ENCODE results near the gene PIK3C2B.
"Not testable (repeated sequence)": the region's sequence is repeated elsewhere in the genome, so short reads cannot be mapped to it uniquely, and the experiment has no call there.

The PIK3C2B gene

DNA sequence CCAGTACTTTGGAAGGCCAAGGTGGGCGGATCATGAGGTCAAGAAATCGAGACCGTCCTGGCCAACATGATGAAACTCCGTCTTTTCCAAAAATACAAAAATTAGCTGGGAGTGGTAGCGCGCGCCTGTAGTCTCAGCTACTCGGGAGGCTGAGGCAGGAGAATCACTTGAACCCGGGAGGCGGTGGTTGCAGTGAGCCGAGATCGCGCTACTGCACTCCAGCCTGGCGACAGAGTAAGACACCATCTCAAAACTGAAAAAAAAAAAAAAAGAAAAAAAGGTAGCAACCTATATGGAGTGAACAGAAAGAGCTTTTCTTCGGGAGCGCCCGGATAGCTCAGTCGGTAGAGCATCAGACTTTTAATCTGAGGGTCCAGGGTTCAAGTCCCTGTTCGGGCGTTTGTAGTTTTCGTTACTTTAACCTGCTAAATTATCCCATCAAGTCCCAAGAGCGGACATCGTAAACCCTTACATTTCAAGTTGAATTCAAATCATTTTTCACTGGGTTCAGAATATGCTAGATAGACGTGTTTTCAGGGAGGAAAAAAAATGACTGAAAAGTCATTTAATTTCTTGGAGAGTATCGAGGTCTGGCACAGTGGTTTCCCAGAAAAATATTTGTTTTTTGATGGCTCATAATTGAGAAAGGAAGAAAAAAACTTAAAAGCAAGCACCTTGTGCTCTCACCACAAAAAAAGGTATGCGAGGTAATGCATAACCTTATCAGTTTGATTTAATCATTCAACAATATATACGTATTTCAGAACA lies 11.8 kb upstream of the PIK3C2B start:
- DNase-seq (ENCODE audit: low read depth) = peak; percentile 82

DNA sequence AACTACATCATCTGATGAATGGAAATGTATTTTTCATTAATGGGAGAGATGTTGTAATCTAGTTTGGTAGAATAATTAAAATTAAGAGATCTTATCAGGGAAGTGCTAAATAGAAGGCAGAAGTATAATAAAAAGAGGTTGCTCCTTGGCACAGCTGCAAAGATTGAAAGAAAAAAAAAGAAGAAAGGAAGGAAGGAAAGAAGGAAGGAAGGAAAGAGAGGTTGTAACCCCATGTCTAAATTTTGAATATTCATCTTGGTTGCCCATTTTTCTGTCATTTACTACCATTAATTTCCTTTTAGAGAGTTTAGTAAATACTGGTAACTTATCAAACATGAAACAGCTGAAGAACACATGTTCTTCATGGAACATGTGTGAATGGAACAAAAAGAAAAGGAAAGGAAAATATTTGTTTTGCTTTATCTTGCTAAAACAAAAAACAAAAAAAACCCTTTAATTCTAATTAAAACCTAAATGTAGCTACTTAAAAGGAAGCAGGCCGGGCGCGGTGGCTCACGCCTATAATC lies 11.1 kb upstream of the PIK3C2B start:
- DNase-seq (ENCODE audit: low read depth) = no peak

DNA sequence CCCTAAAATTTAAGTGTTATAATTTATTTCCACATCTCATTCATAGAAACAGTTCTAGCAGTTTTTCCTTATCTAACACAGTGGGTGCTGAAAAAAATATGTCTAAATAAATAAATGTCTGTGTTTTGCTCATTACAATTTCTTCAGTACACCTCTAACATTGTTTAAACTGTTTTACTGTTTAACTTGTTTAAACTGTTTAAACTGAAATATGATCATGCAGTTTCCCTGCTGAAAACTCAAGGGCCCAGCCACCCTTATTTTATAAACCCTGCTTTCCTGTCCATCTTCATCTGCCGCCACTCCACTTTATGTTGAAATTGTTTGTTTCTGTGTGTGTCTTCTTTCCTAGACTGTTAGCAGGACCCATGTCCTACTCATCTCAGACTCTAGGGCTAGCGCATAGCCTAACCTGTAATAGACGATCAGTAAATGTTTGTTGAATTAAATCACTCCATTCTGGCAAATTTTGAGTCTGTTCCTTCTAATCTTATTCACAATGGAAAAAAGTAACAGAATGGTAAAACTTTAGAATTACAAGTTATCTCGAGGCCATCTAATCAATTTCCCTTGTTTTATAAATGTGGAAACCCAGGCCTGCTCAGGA lies 9.4 kb upstream of the PIK3C2B start:
- DNase-seq (ENCODE audit: low read depth) = no peak

DNA sequence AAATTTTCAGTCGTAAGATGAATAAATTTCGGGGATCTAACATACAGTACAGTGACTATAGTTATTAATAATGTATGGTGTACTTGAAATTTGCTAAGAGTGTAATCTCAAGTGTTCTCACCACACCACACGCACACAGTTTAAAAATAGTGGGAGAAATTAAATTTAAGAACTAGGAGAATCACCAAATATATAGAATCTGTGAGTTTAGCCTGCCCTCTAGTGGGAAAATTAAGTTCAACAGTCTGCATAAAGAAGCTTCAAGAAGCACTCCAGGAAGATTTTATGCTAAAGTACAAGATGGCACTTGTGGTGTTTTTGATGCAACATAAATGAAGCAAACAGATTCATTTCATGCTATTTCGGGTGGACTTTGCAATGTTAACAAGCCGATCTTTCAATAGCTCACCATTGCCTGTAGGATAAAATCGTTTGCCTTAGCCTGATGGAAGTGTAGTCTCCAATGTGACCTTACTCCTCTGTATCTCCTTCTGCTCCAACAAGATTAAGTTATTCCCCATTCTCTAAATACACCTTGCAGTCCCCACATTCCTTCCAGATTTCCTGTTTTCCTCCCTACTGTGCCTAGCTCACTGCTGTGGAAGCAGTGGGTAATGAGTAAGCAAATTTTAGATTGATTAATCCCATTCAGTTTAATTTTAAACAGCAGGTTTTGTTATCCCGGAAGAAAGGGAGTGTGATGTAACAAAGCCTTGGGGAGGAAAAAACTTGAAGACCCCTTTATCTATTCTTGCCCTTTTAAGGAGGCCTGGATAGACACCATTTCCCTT lies 8.7 kb upstream of the PIK3C2B start:
- no peak for DNase-seq (ENCODE audit: low read depth)

DNA sequence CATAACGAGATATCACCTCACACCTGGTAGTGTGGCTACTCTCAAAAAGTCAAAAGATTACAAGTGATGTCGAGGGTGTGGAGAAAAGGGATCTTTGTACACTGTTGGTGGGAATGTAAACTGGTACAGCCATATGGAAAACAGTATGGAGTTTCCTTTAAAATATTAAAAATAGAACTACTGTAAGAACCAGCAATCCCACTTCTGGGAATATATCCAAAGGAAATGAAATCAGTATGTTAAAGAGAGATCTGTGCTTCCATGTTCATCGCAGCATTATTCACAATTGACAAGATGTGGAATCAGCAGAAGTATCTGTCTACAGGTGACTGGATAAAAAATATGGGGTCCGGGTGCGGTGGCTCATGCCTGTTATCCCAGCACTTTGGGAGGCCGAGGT lies 7.6 kb upstream of the PIK3C2B start:
- no peak for DNase-seq (ENCODE audit: low read depth)

DNA sequence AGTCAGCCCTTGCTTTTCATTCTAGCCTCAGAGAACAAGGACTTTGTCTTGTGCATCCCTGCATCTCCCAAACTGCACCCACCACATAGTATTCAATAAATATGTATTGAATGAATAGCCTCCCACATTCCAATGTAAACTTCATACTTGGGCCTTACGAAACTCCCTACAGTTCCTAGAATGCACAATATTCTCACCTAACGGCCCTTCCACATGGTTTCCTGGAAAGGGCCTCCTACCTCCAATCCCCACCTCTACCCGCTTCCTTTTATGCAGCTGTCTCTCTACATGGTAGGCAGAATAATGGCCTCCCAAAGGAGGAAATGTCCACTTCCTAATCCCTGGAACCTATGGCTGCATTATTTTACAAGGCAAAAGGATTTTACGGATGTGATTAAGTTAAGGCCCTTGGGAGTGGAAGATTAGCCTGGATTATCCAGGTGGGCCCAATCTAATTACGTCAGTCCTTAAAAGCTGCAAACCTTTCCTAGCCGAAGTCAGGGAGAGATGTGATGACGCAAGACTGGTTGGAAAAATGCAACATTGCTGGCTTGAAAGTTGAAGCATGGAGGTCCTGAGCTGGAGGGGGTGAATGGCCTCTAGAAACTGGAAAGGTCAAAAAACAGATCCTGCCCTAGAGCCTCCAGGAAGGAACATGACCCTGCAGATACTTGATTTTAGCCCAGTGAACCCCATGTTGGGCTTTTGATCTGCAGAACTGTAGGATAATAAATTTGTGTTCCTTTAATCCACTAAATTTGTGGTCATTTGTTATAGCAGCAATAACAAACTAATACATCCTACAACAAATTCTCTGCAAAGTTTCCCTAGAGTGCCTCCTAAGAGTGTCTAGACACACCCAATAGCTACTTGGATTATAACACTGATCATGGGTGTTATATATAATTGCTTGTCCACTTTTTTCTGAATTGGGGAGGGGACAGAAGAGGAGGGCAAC lies 5.2 kb upstream of the PIK3C2B start:
- no peak for DNase-seq (ENCODE audit: low read depth)

DNA sequence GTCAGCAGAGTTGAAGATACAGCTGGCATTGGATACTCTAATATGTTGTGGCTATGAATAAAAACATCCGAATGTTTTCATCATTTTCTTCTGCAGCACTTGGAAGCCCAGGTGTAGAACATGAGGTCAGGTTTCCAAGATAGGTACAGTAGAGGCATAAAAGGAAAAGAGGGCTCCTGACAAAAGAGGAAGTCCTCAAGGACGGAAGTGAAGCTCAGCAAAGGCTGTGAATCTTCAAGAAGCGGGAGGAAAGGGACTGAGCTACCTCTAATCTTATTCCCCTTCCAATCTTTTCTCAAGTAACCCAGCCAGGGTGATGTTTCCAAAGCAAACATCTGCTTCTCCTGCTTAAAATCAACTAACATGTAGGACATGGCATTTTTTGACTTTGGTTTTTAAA lies 4.4 kb upstream of the PIK3C2B start:
- DNase-seq (ENCODE audit: low read depth) = no peak

DNA sequence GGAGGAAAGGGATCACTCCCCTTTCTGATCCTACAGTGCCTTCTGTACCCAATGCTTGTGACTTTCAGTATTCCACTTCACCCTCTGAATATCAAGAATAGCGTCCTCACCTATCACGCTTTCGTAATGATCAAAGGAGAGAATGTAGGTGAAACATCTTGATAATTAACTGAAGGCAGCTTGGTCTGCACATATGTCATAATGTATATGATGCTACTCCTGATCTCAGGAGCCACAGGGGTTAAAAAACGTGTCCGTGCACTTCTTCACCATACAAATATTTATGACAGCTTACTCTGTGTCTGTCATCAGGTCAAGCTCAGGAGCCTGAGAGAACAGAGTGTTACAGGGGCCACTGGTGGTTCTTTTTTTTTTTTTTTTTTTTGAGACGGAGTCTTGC lies 1.2 kb upstream of the PIK3C2B start:
- no peak for DNase-seq (ENCODE audit: low read depth)

DNA sequence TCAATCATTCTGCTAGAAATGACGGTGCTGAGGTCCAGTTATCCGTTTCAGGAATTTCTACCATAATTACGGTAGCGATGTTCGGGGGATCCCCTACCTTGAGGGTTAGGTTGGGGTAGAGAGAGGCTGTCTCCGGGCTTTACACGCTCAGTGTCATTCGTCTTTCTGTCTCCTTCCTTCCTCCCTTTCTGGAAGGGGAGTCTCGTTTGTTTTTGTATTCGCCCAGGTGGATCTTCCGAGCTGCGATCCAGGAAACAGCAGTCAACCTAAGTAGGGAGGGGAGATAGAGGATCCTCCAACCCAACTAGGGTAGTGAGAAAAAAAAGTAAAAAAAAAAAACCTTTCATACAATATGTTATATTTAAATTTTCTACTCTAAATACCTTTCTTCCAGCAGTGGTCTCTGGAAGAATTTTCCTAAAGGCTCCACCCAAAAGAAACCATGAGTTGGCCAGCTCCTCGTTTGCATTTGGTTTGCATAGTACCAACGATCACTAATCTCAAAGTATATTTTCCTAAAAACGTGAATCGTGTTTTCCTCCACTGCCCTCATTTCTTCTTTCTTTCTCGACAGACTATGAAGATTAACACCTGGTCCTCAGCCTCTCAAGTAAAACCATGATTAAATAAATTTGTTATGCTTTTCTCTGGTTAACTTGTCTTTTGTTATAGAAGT lies 611 bp upstream of the PIK3C2B start:
- DNase-seq (ENCODE audit: low read depth) = no peak

DNA sequence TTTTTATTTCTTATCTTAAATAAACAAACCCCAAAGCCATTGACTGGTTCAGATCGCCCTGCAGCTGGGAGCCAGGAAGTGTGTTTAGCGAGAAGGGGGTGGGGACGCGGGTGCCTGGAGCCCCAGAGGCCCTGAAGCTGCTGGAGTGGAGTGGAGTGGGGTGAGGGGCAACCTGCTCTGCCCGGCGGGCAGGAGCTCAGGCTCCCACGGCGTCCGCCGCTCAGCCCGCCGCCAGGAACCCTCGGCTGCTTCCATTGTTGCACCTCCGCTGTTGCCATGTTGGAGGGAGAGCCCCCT lies 673 bp downstream of the PIK3C2B start:
- no peak for DNase-seq (ENCODE audit: low read depth)

DNA sequence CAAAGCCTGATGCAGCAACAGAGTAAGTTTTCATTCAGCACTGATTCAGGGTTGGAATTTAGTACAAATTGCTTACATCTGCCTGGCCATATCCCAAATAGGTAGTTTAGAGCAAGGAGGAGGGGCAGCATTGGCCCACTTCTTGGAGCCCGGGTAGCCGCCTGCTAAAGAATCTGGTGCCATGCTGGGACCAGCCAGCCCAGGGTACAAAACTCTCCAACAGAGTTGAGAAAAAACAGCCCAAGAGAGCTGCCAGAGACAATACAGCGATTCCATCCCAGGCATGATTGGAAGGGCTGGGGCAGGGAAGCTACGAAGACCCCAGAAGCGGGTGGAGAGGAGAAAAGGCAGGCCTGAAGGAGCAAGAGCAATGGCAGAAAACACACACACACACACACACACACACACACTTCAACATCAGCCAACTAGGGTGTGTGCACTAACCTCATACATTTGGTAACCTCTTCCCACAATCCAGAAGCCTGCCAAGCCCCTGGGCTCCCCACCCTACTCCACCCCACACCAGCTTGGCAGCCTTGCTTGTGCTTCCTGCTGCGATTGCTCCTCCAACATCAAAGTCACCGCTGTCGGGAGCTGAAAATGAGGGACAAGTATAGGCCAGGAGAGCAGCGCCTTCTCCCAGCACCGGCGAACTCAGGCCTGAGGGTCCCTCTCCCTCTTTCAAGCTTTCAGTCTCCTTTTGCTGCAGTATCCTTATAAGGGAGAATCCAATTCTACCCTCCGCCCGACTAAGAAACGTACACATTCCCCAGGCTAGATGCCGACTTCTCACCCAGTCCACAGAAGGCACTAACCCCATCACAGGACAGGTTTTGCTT lies 1.2 kb downstream of the PIK3C2B start:
- DNase-seq (ENCODE audit: low read depth) = no peak

DNA sequence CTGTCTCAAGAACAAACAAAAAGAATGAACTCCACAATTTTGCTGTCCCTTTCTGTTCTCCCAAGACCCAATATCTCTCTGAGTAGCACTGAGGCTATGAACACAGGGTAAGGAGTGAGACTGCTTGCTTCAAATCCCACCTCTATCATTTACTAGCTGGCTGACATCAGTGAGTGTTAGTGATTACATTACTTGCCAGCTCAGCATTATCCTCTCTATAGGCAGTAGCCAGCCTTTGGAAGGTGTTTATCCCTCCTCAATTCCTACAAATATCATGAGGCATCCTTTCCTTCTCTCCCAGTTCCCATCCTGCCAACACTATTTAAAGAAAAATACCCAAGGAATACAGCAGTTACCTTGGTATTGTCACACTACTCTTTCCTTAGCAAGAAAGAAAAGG lies 3.0 kb downstream of the PIK3C2B start:
- no peak for DNase-seq (ENCODE audit: low read depth)

DNA sequence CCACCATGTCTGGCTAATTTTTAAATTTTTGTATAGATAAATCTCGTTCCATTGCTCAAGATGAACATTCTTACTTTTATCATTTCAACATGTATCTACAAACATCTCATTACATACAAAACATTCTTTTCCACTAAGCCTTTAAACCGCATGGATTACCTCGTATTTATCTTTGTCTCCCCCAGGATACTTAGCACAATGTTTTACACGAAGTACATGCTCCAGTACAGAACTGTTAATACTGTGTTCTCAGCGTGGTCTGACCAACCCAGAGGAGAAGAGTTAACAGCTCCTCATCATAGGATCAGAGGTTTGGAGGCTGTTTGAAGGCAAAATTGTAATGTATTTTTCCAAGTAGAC lies 7.4 kb downstream of the PIK3C2B start:
- DNase-seq (ENCODE audit: low read depth) = no peak

DNA sequence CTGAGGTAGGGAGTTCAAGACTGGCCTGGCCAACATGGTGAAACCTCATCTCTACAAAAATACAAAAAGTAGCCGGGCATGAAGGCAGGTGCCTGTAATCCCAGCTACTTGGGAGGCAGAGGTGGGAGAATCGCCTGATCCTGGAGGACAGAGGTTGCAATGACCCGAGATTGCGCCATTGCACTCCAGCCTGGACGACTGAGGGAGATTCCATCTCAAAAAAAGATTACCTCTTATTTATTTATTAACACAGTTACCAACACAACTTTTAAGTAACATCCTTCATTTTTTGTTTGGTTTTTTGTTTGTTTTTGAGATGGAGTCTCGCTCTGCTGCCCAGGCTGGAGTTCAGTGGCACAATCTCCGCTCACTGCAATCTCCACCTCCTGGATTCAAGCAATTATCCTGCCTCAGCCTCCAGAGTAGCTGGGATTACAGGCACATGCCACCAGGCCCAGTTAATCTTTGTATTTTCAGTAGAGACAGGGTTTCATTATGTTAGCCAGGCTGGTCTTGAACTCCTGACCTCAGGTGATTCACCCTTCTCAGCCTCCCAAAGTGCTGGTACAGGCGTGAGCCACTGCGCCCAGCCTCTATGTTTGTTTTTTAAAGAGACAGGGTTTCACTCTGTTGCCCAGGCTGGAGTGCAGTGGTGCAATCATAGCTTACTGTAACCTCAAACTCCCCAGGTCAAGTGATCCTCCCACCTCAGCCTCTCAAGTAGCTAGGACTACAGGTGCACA lies 7.9 kb downstream of the PIK3C2B start:
- not testable (repeated sequence) for DNase-seq (ENCODE audit: low read depth)

DNA sequence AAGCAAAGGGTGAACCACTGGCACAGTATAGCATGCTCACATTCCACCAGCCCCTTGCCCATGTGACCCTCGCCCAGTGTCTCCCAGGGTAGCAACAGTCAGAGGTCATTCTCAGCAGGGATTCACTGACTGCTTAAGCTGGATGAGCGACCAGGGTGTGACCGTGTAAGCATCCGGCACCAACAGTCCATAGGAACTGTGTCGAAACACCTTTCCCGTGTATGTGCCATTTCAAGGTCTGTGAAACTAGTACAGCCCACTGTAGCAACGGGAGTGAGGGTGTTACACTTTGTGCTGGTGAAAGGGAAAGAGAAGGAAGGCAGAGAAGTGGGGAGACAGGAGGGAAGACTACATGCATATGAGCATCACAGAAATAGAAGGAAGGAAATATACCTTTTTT lies 10.8 kb downstream of the PIK3C2B start:
- no peak for DNase-seq (ENCODE audit: low read depth)

DNA sequence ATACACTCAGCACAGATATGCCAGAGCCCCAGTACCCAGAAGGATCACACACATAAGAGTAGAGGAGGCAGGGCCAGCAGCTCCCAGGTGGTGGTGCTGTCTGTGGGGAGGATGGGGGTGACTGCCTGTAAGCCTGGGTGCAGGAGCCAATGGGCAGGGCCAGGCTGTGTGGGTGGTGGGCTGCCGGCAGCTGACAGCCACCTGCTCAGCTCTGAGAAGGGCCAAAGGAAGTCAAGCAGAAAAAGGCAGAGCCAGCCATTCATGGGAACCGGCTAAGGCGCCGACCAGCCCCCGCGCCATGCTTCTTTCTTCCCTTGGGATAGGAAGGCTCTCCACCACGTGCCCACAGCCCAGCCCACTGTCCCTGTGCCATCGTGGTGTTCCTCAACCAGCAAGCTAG lies 14.1 kb downstream of the PIK3C2B start:
- no peak for DNase-seq (ENCODE audit: low read depth)

DNA sequence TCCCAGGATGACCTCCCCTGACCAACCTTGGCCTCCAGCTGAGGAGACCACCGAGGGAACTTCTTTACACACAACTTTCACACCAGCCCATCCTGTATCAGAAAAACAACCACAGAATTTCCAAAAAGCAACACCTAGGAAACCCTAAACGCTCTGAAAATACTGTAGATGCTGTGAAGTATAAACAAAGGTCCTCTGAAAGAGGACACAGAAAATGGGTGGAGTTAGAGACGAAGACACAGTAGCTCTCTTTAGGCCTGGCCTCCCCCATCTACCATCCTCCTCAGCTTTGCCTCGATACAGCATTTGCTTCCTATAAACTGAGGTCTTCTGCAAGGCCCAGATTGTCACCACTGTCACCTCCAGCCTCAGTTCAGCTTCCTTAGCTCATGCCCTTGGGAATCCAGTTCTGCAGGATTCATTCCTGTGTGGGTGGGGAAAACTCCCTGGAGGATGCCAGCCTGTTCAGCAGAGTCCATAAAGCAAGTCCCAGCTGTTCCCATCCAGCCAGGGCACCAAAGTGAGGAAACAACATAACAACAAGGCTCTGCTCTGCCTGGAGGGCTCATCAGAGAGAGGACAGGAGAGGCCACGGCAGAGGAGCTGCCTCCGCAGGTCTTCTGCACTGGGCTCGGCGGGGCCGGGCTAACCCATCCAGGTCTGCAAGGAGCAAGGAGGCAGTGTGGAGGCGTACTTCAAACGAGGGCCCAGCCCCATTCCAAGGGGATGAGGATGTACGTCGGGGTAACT lies 15.0 kb downstream of the PIK3C2B start:
- no peak for DNase-seq (ENCODE audit: low read depth)

DNA sequence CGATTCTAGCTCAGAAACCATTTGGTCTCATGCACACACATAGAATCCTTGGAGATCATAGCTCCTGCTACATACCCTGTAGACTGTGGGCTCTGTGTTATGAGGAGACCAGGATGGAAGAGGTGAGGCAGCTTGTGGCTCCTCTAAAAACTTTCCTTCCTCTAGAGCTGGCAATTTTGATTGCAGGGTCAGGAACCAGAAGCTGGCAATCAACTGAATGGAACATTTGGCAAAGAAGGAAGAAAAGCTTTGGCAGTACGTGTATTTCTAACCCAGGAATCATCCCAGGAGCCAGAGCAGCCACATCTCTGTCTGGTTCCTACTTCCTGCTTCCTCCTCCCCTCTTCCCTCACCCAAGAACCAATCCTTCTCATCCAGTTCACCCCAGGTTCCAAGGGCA lies 15.7 kb downstream of the PIK3C2B start:
- no peak for DNase-seq (ENCODE audit: low read depth)

All from HS-27A (cell line).